Mesenchymal stem cell (in vitro differentiated cells and primary cell): ENCODE data around the gene RMND1.

ENCODE experiments used
- DNase-seq: peaks from one replicate; pipeline ENCODE4 v3.0.0-alpha.2; 2013
- H2AFZ ChIP-seq: one replicate; pipeline ENCODE4 v1.6.1; 2013; ENCODE audit warnings: low read depth, mild to moderate bottlenecking, control low read depth, inconsistent platforms, low read length, moderate library complexity
- H2AK5ac ChIP-seq: 2 replicates; pipeline ENCODE4 v1.6.1; 2013; ENCODE audit warnings: low read length, moderate library complexity, mild to moderate bottlenecking, inconsistent platforms; ENCODE audit not compliant: severe bottlenecking
- H2BK120ac ChIP-seq: one replicate; pipeline ENCODE4 v1.6.1; 2013; ENCODE audit warnings: low read depth, mild to moderate bottlenecking, inconsistent platforms, low read length, moderate library complexity
- H2BK12ac ChIP-seq, 2 experiments: one replicate each; pipeline ENCODE4 v1.6.1; 2013; ENCODE audit warnings: inconsistent platforms in 2 of 2, low read length in 2 of 2, mild to moderate bottlenecking in 2 of 2, moderate library complexity in 2 of 2, control low read depth in 1 of 2
- H2BK15ac ChIP-seq: one replicate; pipeline ENCODE4 v1.6.1; 2013; ENCODE audit warnings: mild to moderate bottlenecking, low read depth, inconsistent platforms; ENCODE audit not compliant: poor library complexity, severe bottlenecking
- H2BK5ac ChIP-seq: 2 replicates; pipeline ENCODE4 v1.6.1; 2013; ENCODE audit warnings: low read depth, mild to moderate bottlenecking, low read length, control low read depth, inconsistent platforms; ENCODE audit not compliant: poor library complexity, severe bottlenecking
- H3K14ac ChIP-seq, 2 experiments: one replicate each; pipeline ENCODE4 v1.6.1; 2013; ENCODE audit warnings: inconsistent platforms in 2 of 2, low read length in 2 of 2, control low read depth in 1 of 2, mild to moderate bottlenecking in 1 of 2, moderate library complexity in 1 of 2
- H3K18ac ChIP-seq, 2 experiments: one replicate each; pipeline ENCODE4 v1.6.1; 2013; ENCODE audit warnings: inconsistent platforms in 2 of 2, low read length in 2 of 2, control low read depth in 1 of 2, low read depth in 1 of 2, mild to moderate bottlenecking in 1 of 2
- H3K23ac ChIP-seq, 2 experiments: one replicate each; pipeline ENCODE4 v1.6.1; 2013; ENCODE audit warnings: inconsistent platforms in 2 of 2, low read length in 2 of 2, mild to moderate bottlenecking in 2 of 2, moderate library complexity in 2 of 2, control low read depth in 1 of 2
- H3K27ac ChIP-seq: 2 replicates; pipeline ENCODE4 v1.5.1; 2013; ENCODE audit warnings: mild to moderate bottlenecking, moderate library complexity, low read length, control low read depth, inconsistent platforms; ENCODE audit not compliant: poor library complexity, severe bottlenecking
- H3K27me3 ChIP-seq, 2 experiments: 2 replicates each; pipeline versions ENCODE4 v1.6.1 to v1.7.0; 2013; ENCODE audit warnings: low read length in 2 of 2, mild to moderate bottlenecking in 2 of 2, moderate library complexity in 2 of 2, control low read depth in 1 of 2, inconsistent platforms in 1 of 2; ENCODE audit not compliant: control insufficient read depth in 1 of 2, insufficient read depth in 1 of 2
- H3K36me3 ChIP-seq, 2 experiments: 2 replicates each; pipeline versions ENCODE4 v1.6.1 to v1.7.0; 2013; ENCODE audit warnings: low read length in 2 of 2, control low read depth in 1 of 2, inconsistent platforms in 1 of 2, low read depth in 1 of 2, mild to moderate bottlenecking in 1 of 2; ENCODE audit not compliant: insufficient read depth in 2 of 2, control insufficient read depth in 1 of 2
- H3K4ac ChIP-seq, 2 experiments: one replicate each; pipeline ENCODE4 v1.6.1; 2013; ENCODE audit warnings: inconsistent platforms in 2 of 2, low read length in 2 of 2, mild to moderate bottlenecking in 2 of 2, moderate library complexity in 2 of 2, control low read depth in 1 of 2, low read depth in 1 of 2
- H3K4me1 ChIP-seq: 2 replicates; pipeline ENCODE4 v1.6.1; 2013; ENCODE audit warnings: low read depth, low read length, control low read depth; ENCODE audit not compliant: control insufficient read depth, insufficient read depth
- H3K4me2 ChIP-seq: 2 replicates; pipeline ENCODE4 v1.6.1; 2013; ENCODE audit warnings: low read length, mild to moderate bottlenecking, inconsistent platforms; ENCODE audit not compliant: poor library complexity, severe bottlenecking
- H3K4me3 ChIP-seq, 2 experiments: 2 replicates each; pipeline versions ENCODE4 v1.5.1 to v1.7.0; 2013; ENCODE audit warnings: low read length in 2 of 2, mild to moderate bottlenecking in 2 of 2, control low read depth in 1 of 2, low read depth in 1 of 2; ENCODE audit not compliant: insufficient read depth in 1 of 2
- H3K79me1 ChIP-seq: replicated peaks from 2 replicates; pipeline ENCODE4 v1.6.1; 2013; ENCODE audit warnings: mild to moderate bottlenecking, control low read depth, low read length, inconsistent platforms; ENCODE audit not compliant: poor library complexity, severe bottlenecking
- H3K9ac ChIP-seq: 2 replicates; pipeline ENCODE4 v1.7.0; 2013; ENCODE audit warnings: mild to moderate bottlenecking, low read length, moderate library complexity
- H3K9me3 ChIP-seq: 2 replicates; pipeline ENCODE4 v1.7.0; 2013; ENCODE audit warnings: mild to moderate bottlenecking, low read length; ENCODE audit not compliant: control insufficient read depth
- H4K8ac ChIP-seq: one replicate; pipeline ENCODE4 v1.6.1; 2013; ENCODE audit warnings: inconsistent platforms, mild to moderate bottlenecking, low read length, moderate library complexity
- H4K91ac ChIP-seq: one replicate; pipeline ENCODE4 v1.6.1; 2013; ENCODE audit warnings: mild to moderate bottlenecking, low read length, inconsistent platforms
- WGBS: methylation state at CpG from one replicate; pipeline ENCODE4 v1.1.7; 2013; ENCODE audit warnings: mixed read lengths; 5-methylcytosine and 5-hydroxymethylcytosine counted together

Gene RMND1

DNA sequence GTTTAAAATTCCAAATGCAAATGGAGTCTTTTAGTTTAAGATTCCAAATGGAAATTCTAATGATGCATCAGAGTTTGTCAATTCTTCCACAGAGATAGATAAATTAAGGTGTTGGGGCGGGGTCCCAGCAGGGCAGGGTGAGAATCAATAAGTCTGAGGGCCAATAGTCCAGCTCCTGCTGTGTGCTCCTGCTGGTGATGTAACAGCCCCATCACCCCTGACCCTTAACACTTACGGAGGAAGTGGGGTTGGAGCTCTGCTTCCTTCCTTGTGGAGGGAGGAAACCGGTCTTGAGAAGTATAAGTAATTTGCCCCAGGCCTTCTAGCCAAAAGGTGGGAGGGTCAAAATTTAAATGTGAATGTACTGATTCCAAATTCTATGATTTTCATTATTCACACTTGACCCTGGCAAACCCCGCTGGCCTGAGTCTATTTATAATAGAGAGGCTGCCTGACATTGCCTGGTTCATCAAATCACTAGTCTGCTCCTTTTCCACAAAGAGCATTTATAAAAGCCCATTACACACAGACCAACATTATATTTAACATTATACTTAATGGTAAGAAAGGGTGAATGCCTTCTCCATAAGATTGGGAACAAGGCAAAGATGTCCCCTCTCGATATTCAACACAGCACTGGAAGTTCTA, 77.8 kb downstream of the RMND1 start:
- Histone ChIP-seq H2BK5ac (no peak overlapping the region), H4K91ac (no peak overlapping the region), H3K9ac (peak overlapping the region; percentile 66), H3K4ac (no peak overlapping the region), H3K4me3 (no peak overlapping the region), H3K23ac (no peak overlapping the region), H3K14ac (no peak overlapping the region), H2AK5ac (no peak overlapping the region), H3K79me1 (peaks cover 22% of the 10 kb centered on the region), H2BK120ac (peak overlapping the region; percentile 42), H3K4me1 (peaks cover 5% of the 10 kb centered on the region), H2AFZ (no peak overlapping the region), H4K8ac (no peak overlapping the region), H3K4me2 (peak overlapping the region; percentile 1), H3K18ac (peak overlapping the region in 1 of 2 experiments; percentile 59), H3K9me3 (no peaks in the 10 kb centered on the region), H3K27me3 (no peaks in the 10 kb centered on the region), H3K27ac (peak overlapping the region; percentile 64), H3K36me3 (peaks cover 13 to 31% of the 10 kb centered on the region in 2 experiments), H2BK12ac (no peak overlapping the region), H2BK15ac (peak overlapping the region; percentile 12)
- DNase-seq: peak; percentile 67
- 34% methylated on average over 2 of the region's 5 CpGs for WGBS

DNA sequence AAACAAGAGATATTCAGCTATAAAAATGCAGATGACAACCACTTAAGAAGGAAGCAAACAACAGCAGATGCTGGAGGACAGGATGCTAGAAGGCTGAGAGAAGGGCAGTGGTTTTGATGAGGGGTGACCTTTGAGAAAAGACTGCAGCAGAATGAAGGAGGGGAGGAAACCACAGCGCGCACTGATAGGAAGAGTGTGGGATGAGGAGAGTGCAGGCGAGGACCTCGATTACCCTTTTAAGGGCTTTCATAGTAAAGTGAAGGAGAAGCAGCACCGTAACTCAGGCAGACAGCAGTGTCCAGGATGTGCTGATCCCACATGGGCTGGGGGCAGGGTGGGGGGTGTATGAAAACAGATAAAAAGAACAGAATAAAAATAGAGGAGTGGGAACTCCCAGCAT, 79.8 kb downstream of the RMND1 start:
- Histone ChIP-seq H3K18ac (peak overlapping the region in 1 of 2 experiments; percentile 43), H3K79me1 (peaks cover 21% of the 10 kb centered on the region), H3K27ac (no peak overlapping the region), H2BK5ac (no peak overlapping the region), H2AFZ (no peak overlapping the region), H2BK12ac (no peak overlapping the region), H2AK5ac (no peak overlapping the region), H3K36me3 (peaks cover 19 to 31% of the 10 kb centered on the region in 2 experiments), H3K4me1 (peaks cover 7% of the 10 kb centered on the region), H3K4ac (peak overlapping the region in 1 of 2 experiments; percentile 7), H4K91ac (no peak overlapping the region), H2BK120ac (no peak overlapping the region), H3K4me3 (no peak overlapping the region), H2BK15ac (no peak overlapping the region), H3K23ac (peak overlapping the region in 1 of 2 experiments; percentile 93), H3K27me3 (no peaks in the 10 kb centered on the region), H4K8ac (no peak overlapping the region), H3K14ac (no peak overlapping the region), H3K9ac (no peak overlapping the region), H3K4me2 (no peak overlapping the region), H3K9me3 (no peaks in the 10 kb centered on the region)
- DNase-seq: no peak
- WGBS: 85% methylated on average over 5 of the region's 5 CpGs

DNA sequence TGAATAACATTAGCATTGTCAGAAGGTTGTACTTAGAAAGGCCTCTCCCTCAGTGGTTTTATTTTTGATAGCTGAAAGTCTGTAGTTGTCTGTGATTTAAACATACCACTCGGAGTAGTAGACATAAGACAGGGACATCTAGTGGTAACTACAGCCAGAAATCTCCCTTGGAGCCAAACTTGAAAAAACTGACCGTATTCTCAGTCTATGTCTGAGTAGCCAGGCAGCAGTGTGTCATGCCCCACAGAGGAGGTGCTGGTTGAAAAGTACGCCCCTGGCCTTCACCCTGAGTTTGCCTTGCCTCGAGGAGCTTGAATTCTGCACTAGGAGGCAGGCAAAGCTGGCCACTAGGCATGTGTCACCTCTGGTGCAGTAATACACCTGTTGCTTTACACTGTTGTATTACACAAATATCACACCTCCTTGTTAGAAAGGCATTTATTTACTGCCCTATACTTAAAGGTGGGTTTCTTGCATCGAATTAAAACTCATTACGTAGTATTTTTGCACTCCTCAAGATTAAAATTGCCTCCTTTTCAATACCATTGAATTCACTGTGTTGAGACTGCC, 81.3 kb downstream of the RMND1 start:
- H3K27ac ChIP-seq: no peak overlapping the region
- H4K8ac ChIP-seq: no peak overlapping the region
- no peaks in the 10 kb centered on the region for H3K27me3 ChIP-seq
- H2BK120ac ChIP-seq: no peak overlapping the region
- H3K79me1 ChIP-seq: peaks cover 29% of the 10 kb centered on the region
- no peak overlapping the region for H3K4ac ChIP-seq
- H2AK5ac ChIP-seq: no peak overlapping the region
- no peak overlapping the region for H3K4me3 ChIP-seq
- no peak overlapping the region for H2BK15ac ChIP-seq
- no peak overlapping the region for H2BK5ac ChIP-seq
- no peak overlapping the region for H3K14ac ChIP-seq
- H4K91ac ChIP-seq: no peak overlapping the region
- no peak overlapping the region for H3K18ac ChIP-seq
- H3K9me3 ChIP-seq: no peaks in the 10 kb centered on the region
- 86% methylated on average over 6 of the region's 6 CpGs for WGBS
- no peak overlapping the region for H3K9ac ChIP-seq
- DNase-seq: peak; percentile 58
- peaks cover 30 to 43% of the 10 kb centered on the region in 2 experiments for H3K36me3 ChIP-seq
- H3K4me2 ChIP-seq: no peak overlapping the region
- H3K4me1 ChIP-seq: peaks cover 7% of the 10 kb centered on the region
- H2BK12ac ChIP-seq: peak overlapping the region in 1 of 2 experiments; percentile 10
- no peak overlapping the region for H2AFZ ChIP-seq
- no peak overlapping the region for H3K23ac ChIP-seq

DNA sequence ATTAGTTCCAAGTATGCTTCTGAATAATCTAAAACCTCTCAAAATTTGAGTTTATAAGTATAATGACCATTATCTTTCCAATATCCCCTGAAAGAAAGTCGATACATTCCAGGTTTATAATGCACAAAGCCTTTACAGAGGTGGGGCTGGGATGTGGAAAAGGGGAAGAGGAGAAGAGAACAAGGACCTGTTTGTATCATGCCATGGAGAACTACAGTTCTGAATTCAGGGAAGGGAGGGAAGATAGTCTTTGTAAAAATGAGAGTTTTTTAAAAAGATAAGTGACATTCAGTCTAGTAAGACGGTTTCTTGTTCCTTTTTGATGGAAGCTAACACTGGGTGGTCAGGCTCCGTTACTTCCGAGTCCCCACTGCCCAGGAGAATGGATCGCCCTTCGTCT, 86.7 kb downstream of the RMND1 start:
- H3K4me1 ChIP-seq: peaks cover 1% of the 10 kb centered on the region

More for the DNA sequence above, 86.7 kb downstream of the RMND1 start:
- Histone ChIP-seq H3K4me3 (no peak overlapping the region), H3K36me3 (peaks cover 24 to 54% of the 10 kb centered on the region in 2 experiments), H2AK5ac (no peak overlapping the region), H3K4me2 (no peak overlapping the region), H3K23ac (no peak overlapping the region), H3K14ac (no peak overlapping the region), H3K27ac (no peak overlapping the region), H2AFZ (no peak overlapping the region), H3K9me3 (no peaks in the 10 kb centered on the region), H3K27me3 (no peaks in the 10 kb centered on the region), H3K4ac (no peak overlapping the region), H4K91ac (no peak overlapping the region), H2BK5ac (no peak overlapping the region), H2BK15ac (no peak overlapping the region), H2BK12ac (no peak overlapping the region), H3K79me1 (peaks cover 16% of the 10 kb centered on the region), H3K9ac (no peak overlapping the region), H2BK120ac (no peak overlapping the region), H3K18ac (no peak overlapping the region), H4K8ac (no peak overlapping the region)
- WGBS: 99% methylated on average over 6 of the region's 6 CpGs
- no peak for DNase-seq
